ENCODE data around the gene GPR65. TPM values are rescaled to one million over a fixed set of nuclear protein-coding genes. Genes with fewer than 3 reads are reported as not detected.
"Not testable (repeated sequence)": the region's sequence is repeated elsewhere in the genome, so short reads cannot be mapped to it uniquely, and the experiment has no call there.

The GPR65 gene
- total RNA-seq, 1 experiment from 2014 or later = not detected

DNA sequence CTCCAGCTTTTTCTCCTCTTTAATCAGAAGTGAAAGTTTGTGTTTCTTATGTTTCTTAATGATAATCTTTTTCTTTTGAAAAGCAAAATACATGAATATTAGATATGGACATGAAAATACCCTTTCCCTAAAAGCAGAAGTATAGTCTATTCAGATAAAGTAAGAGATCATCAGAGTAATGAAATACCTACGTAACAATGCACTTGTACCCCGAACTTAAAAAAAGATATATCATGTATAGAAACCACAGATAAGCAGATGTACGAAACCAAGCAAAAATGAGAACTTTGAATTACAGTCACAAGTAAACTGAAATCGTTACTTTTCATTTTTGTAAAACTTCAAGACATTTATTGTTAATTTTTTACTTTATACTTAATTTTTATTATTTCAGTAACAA is 1.5 kb upstream of the GPR65 start:
- DNase-seq (ENCODE audit: low spot score) = no peak

DNA sequence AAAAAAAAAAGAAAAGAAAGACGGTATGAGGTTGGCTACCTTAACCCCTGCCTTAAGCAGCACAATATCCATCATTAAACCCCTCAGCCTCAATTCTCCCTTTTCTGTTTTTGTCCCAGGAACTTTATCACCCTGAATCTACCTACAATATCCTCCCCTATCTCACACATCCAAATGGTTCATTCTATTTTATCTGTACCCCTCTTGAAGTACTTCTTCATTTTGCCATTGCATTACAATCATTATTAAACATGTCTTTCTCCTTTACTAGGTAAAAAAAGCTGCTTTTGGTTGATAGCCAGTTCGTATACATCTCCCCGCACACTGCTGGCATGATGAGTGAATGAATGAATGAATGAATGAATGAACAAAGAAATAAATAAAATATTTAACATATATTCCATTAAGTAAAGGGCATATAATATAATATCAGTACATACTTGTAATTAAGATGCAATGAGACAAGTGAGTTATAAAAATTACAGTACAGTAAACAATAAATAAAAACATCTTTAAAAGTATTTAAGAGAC is 364 bp upstream of the GPR65 start:
- no peak for DNase-seq (ENCODE audit: low spot score)

DNA sequence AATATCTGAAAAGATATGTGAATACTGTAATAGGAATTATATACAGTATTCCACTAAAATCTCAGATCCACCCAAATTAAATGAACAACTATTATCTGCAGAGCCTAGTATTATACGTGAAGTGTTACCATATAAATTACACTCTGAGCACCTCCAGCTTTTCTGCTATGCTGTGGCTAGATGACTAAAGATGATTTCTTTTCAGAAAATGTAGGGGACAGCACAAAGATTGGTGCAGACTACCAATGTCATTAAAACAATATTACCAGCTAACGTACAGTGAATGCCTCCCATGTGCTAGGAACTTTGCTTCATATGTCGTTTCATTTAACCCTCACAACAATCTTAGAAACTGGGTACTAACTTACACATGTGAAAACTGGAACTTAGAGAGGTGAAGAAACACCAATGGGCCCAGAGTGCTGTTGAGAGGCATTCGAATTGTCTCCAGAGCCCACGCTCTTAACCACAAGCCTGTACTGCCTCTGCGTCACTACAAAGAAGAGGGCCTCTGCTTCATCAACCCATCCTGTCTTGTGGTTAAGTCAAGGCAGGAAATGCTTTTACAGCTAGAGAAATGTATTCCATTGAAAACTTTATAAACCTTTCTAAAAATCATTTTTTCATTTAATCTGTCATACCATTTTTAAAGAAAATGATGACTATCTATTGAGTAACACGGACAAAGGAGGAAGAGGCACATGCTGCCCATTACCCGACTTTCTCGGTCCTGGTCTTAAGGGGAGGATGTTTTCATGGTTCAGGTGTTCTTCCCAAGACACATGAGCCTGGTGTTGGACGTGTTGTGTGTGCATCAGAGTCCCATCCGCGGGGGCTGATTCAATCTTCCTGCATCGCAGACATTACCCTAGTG is 1.3 kb downstream of the GPR65 start:
- DNase-seq (ENCODE audit: low spot score) = no peak

DNA sequence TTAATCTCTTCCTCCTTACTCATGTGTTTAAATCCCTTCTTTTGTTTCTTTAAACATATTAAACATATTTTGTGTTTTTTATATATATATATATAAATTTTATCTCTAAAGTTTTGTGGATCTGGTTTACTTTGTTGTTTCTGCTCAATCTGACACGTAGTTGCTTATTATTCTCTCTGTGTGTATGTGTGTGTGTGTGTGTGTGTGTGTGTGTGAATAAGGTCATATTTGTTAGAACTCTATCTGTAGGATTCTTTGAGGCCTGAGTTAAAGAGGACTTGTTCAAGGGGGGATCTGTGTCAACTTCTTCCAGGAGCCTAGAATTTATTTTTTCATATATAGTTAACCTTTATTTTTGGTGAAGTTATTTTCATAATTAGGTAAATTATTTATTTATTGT is 2.7 kb downstream of the GPR65 start:
- no peak for DNase-seq (ENCODE audit: low spot score)

DNA sequence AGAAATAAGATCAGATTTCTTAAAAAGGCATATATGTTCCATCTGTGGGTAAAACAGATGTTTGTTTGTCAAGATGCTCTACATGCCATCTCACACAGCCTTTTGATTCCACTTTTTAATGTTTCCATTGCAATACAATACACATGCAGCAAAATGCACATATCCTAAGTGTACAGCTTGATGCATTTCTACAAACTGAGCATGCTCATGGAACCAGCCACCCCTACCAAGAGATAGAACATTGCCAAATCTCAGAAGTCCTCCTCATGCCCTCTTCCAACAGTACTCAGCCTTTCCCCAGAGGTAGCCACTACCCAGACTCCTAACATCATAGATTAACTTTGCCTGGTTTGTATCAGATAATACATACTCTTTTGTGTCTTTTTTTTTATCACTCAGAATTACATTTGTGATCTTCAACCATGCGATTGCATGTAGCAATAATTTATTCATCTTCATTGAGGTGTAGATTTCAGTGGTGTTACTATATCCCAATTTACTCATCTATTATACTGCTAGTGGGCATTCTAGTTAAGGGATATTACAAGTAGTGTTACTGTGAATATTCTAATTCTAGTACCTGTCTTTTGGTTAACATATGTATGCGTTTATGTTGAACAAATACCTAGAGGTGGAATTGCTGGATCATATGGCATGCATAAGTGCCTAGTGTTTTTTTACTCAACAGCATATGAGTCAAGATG is 3.3 kb downstream of the GPR65 start:
- no peak for DNase-seq (ENCODE audit: low spot score)

DNA sequence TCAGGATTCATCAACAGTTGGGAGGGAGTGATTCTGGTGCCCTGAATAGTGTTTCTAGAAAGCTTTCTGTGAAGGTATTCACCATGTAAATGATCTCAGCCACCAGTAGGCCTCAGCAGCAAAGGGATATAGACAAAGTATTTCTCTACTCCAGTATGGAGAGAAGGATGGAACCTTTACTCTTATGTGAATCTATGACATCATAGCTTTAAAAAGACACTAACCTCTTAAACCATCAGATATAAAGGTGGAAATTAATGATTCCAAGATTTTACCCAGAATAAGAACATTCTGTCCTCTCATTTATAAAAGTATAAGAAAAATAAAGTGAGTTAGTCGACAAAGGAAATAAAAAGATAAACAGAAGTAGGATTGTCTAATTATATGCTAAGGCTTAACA is 4.6 kb downstream of the GPR65 start:
- no peak for DNase-seq (ENCODE audit: low spot score)

DNA sequence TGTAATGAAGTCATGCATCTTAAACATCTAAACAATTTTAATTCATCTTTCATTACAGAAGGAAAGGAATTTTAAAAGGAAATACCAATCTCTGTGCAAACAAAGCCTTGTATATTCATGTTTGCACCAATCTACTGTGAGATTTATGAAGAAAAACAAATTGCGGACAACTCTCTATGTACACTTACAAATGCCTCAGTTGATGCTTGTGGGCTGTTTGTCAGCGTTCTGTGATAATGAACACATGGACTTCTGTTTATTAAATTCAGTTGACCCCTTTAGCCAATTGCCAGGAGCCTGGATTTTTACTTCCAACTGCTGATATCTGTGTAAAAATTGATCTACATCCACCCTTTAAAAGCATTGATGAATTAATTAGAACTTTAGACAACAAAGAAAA is 5.4 kb downstream of the GPR65 start:
- DNase-seq (ENCODE audit: low spot score) = no peak

DNA sequence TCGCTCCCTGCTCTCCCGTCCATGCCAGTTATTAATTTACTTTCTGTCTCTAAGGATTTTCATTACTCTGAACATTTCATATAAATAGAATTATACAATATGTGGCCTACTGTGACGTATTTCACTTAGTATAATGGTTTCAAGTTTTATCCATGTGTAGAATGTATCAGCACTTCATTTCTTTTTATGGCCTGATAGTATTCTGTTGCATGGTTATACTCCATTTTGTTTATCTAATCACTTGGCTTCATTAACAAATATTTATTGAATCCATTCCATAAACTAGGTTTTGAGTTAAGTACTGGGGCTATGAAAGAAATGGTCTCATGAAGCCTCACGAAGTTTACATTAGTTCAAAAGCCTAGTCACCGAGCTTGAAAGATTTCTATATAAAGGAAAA is 7.6 kb downstream of the GPR65 start:
- no peak for DNase-seq (ENCODE audit: low spot score)

DNA sequence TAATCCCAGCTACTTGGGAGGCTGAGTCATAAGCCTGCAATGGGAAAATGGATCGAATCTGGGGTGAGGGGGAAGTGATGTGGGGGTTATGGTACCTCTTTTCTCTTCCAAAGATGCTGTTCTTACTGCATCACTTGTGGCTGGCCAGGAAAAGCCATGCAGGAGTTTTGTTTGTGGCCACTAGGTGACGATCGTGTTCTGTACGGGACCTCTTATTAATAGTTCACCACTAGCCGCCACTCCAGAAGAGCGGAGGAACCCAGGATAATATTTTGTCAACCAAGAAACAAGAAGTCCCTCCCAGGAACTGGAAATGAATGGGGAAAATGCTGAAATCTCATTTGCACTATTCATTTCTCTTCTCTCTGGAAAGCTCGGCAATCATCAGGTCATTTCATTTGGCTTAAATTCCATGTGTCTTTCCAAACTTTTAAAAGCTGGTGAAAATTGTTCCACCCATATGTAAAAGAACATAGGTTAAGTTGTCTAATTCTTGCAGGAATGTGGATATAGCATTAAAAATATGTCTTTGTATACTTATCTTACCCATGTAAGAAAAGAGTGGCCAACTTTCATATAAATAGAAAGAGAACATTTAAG is 8.9 kb downstream of the GPR65 start:
- peak; percentile 46 for DNase-seq (ENCODE audit: low spot score)

DNA sequence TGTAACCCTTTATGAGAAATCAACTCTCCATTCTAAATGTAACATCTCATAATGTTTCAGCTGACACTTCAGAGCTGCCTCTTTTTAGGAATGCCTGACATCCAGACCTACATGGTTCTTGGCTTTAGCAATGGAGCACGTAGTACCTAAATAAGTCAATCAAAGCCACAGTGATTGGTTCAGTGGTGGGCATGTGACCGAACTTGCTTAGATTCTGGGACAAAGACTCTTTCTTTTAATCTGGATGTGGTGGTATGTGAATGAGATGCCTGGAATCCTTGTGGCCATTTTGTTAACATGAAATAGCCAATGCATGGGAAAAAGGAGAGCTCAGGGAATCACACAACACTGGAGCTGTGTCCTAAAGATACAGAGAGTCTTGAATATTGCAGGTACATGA is 11.8 kb downstream of the GPR65 start:
- no peak for DNase-seq (ENCODE audit: low spot score)

DNA sequence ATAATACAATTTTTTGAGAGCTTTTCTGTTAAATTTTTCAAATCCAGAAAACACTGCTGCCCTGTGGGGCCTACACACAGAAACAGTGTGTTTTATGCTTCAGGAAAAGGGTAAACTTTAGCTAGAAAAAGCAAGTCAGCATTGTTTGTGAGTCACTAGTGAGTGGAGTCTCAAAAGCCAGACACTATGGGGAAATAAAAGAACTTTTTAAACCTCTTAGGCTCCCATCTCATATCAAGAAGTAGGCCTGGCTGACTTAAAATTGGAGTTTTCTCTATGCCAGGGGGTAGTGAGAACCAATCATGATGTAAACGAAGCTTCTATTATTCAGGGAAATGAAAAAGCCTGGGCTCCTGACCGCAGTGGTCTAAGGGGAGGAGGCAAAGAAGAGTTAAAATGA is 12.6 kb downstream of the GPR65 start:
- no peak for DNase-seq (ENCODE audit: low spot score)

DNA sequence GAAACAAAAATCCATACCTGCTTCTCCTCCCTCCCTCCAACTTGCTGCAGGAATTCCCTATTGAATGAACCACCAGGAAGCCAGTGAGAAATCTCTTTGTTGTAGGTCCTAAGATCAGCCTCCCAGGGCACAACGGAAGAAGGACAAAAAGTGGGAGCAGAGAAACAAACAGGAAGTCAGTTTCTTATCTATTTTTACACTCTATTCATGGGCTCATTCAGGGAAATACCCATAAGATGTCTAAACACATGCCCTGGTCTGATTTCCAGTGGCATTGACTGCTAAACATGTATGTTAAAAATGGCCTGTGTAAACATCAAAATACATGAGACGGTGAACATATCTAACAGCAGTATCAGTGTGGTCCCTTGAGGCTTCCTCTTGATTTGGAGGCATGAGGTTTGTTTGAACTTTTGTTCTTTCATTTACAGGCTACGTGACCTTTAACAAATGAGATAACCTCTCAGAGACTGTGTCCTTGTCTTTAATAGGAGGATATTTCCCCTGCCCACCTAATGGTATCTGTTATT is 18.8 kb downstream of the GPR65 start:
- no peak for DNase-seq (ENCODE audit: low spot score)

DNA sequence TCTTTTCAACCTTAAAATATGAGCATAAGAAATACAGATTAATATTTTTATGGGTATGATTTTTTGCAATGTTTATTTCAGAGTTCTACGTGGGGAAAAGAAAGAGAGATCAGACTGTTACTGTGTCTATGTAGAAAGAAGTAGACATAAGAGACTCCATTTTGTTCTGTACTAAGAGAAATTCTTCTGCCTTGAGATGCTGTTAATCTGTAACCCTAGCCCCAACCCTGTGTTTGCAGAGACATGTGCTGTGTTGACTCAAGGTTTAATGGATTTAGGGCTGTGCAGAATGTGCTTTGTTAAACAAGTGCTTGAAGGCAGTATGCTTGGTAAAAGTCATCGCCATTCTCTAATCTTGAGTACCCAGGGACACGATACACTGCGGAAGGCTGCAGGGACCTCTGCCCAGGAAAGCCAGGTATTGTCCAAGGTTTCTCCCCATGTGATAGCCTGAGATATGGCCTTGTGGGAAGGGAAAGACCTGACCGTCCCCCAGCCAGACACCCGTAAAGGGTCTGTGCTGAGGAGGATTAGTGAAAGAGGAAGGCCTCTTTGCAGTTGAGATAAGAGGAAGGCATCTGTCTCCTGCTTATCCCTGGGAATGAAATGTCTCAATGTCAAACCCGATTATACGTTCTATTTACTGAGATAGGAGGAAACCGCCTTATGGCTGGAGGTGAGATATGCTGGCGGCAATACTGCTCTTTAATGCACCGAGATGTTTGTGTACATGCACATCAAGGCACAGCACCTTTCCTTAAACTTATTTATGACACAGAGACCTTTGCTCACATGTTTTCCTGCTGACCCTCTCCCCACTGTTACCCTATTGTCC is 19.5 kb downstream of the GPR65 start:
- not testable (repeated sequence) for DNase-seq (ENCODE audit: low spot score)

DNA sequence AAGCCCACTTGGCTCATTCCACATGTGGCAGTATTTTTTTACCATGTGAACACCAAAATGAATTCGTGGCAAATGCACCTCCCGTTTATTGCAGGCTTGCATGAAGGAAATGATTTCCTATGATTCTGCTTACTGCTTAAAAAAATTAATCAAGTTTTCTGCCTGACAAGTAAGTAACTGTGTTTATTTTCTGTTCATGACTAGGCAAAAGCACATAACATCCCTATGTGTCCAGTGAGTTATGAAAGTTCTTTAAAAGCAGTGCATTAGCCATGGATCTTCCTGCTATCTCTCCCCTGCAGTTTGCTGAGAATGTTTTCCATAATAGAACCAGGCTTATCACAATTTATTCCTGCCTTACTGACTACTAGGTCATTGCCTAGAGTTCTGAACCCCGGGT is 20.4 kb downstream of the GPR65 start:
- no peak for DNase-seq (ENCODE audit: low spot score)

DNA sequence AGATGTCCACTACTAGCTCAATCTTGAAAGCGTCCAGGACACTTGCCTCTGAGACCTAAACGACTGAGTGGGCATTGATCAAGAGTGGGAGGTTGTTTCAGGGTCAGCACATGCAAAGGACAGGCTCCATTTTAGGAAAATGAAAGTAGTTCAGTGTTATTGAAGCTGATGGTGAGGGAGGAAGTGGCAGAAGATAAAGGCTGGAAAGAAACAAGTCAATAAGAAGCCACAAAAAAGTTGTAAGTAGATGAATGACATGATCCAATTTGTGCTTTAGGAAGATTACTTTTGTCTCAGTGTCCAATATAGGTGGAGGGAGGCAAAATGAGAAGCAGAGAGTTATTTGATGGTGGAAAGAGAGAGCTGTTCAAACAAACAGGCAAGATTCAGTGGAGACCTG is 22.0 kb downstream of the GPR65 start:
- no peak for DNase-seq (ENCODE audit: low spot score)

DNA sequence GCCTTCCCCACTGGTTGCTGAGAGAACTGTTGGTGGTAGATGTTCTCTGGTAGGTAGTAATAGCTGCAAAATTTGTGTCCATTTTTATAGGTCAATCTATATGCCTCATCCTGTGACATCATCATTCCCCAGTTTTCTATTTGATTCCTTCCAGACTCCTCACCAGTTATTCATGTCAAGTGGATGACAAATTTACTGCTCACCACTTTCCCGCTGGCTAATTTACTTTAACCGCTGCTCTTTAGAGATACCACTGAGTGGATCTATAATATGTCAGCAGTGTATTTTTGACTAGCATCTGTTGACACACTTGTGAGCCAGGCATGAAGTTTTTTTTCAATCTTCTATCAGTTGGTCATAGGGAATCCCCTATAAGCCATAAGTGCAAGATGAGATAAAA is 24.6 kb downstream of the GPR65 start:
- no peak for DNase-seq (ENCODE audit: low spot score)

DNA sequence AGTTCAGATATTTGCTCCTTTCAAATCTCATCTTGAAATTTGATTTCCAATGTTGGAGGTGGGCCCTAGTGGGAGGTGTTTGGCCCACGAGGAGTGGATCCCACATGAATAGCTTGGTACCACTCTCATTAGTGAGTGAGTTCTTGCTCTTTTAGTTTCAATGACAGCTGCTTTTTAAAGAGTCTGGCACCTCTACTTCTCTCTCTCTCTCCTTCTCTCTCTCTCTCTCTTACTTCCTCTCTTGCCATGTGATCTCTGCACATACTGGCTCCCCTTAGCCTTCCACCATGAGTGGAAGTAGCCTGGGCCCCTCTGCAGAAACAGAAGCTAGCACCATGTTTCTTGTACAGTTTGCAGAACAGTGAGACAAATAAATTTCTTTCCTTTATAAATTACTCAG is 25.1 kb downstream of the GPR65 start:
- no peak for DNase-seq (ENCODE audit: low spot score)

DNA sequence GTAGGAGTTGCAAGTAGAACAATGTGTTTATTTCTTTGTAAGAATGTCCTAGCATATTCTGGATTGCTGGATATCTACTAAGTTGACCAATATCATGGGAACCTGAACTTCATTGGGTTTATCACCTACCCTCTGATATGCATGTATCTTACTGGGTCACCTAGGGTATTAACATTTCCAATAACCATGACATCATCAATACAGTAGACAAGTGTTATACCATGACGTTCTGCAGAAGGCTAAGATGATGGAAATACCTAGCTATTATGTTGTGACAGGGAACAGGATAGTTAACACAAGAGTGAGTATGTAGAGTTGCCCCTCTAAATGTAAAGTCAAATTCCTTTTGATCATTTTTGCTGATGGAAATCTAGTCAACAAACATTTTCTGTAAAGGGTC is 26.0 kb downstream of the GPR65 start:
- DNase-seq (ENCODE audit: low spot score) = no peak

DNA sequence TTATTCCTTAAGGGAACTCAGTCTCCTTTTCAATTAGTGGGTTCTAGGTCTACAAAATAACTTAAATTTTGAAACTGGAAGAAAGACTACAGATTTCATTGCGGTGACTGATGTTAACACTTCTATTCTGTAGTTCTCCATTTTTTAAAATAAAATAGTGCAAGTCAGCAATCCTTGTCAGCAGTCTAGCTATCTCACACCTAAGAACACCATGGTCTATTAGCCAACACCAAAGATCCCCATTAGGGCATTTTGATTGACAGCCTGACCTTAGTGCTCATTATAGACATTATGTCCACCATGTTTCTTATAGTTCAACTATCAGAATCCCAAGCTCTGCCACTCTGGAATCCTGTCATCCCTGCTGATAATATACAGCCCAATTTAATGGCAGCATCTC is 27.4 kb downstream of the GPR65 start:
- no peak for DNase-seq (ENCODE audit: low spot score)

DNA sequence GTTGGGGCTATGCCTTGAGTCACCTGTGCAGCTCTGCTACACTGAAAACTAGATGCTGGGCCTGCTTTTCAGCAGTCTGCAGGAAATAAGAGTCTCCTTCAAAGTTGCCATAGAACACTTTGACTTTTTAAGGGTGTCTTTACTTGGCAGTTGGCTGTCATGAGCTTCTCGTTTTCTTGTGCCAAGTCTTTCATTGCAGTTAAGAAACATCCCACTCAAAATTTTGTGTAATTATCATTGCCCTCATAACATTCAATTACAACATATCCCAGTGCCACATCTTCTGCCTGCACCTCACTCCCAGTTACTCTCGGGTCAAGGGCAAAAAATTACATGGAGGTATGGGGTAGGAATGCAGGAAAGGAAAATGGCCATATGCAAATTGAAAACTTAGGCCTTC is 29.1 kb downstream of the GPR65 start:
- no peak for DNase-seq (ENCODE audit: low spot score)

DNA sequence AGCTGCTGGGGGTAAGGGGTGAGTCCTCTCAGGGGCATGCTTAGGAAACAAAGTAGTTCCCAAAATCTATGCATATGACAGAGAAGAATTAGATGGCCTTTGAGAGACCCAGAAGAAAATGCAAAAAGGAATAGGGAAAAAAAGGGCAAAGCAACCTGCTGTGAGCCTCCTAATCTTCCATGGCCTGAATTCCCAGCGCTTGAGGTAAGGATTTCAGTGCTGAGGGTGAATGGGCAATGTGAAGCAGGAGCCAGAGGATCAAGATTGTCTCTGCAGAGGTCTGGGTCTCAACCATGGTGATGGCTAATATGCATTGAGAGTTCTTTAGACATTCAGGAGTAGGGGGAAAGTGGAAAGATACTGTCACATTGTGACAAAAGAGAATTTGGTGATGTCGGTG is 31.5 kb downstream of the GPR65 start:
- no peak for DNase-seq (ENCODE audit: low spot score)

DNA sequence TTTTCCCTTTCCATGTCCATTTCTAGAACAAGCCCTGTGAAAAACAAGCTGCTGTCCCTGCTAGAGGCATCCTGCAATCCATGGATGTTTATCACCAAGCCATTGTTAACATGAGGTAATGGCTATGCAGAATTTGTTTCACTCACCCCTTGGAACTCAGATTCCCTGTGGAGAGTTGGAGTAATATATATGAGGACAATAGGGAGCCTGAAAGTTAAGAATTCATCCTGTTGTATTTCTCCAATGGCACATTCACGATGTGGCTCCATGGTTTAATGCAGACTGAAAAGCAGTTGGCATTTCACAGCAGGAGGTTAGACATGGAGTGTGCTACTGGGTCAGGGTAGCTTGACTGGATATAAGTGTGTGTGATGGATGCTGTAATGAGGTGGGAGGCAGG is 32.4 kb downstream of the GPR65 start:
- no peak for DNase-seq (ENCODE audit: low spot score)

All from A172 (cell line).